GM10266 (cell line): ENCODE results near the gene RNF39.

Experiments used
- DNase-seq: peaks from one replicate; pipeline ENCODE4 v3.0.0; 2012; ENCODE audit errors: extremely low spot score
- TF ChIP-seq, protein P1 (sequence below): IDR thresholded peaks from 2 replicates; pipeline ENCODE4 v1.5.1; 2012; ENCODE audit warnings: mild to moderate bottlenecking, low read depth; ENCODE audit not compliant: control insufficient read depth, insufficient read depth; ENCODE audit errors: missing control alignments

Gene RNF39

DNA sequence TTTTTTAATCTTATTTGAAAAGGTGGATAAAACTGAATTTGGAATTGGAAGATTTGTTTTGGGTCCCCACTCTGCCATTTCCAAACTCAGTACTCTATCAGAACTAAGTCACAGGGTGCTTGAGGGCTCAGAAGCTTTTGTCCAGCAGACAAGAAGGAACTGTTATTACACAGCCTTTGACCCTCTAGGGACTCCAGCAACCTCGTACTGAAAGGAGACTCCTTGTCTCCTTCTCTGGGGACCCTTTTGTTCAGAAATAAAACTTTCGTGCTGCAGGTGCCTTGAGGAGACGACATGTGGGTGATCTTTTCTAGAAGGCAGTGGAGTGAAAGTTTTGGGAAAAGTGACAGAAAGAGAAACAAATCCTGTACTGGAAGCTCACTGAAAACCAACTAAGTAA is 21.9 kb downstream of the RNF39 start:
- DNase-seq = no peak

DNA sequence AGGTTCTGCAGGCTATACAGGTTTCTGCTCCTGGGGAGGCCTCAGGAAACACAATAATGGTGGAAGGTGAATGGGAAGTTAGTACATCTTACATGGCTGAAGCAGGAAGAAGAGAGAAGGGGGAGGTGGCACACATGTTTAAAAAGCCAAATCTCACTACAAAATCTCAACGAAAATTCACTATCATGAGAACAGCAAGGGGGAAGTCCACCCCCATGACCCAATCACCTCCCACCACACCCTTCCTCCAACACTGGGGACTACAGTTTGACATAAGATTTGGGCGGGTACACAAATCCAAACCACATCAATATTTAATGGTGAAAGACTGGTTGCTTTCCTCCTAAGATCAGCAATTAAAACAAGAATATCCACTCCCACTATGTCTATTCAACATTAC is 28.3 kb downstream of the RNF39 start:
- no peak for DNase-seq
- TF ChIP-seq, protein P1, sequence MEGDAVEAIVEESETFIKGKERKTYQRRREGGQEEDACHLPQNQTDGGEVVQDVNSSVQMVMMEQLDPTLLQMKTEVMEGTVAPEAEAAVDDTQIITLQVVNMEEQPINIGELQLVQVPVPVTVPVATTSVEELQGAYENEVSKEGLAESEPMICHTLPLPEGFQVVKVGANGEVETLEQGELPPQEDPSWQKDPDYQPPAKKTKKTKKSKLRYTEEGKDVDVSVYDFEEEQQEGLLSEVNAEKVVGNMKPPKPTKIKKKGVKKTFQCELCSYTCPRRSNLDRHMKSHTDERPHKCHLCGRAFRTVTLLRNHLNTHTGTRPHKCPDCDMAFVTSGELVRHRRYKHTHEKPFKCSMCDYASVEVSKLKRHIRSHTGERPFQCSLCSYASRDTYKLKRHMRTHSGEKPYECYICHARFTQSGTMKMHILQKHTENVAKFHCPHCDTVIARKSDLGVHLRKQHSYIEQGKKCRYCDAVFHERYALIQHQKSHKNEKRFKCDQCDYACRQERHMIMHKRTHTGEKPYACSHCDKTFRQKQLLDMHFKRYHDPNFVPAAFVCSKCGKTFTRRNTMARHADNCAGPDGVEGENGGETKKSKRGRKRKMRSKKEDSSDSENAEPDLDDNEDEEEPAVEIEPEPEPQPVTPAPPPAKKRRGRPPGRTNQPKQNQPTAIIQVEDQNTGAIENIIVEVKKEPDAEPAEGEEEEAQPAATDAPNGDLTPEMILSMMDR = no peak

More for the DNA sequence above, 21.9 kb downstream of the RNF39 start:
- TF ChIP-seq, protein P1 = no peak

DNA sequence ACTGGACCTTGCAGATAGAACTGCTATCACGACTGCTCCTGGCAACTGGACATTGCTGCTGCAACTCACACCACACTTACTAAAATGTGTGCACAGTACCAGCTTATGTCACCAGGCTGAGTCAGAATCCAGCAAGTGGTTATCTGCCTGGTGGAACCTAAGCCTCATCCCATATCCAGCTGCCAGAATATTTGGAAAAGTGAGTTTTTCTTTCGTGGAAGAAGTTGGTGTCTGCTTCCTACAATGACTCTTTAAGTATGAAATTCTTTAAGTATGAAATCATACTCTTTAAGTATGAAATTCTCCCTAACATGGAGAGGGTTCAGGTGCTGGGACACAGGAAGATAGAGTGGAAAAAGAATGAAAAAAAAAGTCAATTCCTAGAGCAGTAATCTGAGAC is 30.9 kb downstream of the RNF39 start:
- TF ChIP-seq, protein P1 = no peak
- DNase-seq = no peak

DNA sequence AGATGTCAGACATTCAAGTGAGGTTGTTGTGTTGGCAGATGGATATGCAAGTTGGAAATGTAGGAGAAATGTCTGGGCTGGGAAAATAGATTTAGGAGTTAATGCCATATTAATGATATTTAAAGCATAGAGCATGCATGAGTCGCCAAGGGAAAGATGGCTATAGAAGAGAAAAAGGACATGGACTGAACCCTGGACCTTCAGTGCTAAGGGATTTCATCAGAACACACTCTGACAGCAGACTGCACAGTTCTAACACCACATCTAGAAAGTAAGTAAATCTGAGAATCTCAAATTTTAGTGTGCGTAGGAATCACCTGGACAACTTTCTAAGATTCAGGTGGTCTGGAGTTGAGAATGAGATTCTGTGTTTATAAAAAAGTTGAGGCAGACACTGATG is 31.8 kb downstream of the RNF39 start:
- no peak for DNase-seq
- TF ChIP-seq, protein P1 = no peak

DNA sequence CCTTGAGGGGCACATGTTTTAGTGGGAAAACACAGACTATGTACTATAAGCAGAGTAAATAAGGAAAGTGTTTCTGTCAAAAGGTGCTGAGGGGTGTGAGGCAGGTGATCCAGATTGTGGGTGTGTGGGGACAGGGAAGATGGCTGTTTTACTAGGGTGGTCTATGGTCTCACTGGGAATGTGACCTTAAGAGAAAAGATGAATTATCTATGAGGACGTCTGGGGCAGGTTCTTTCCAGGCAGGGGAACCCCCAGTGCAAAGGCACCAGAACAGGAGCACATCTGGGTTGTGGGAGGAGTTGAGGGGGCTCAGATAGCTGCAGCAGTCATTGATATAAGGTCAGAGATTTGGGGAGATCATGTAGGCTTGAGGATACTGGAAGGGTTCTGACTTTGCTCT is 32.7 kb downstream of the RNF39 start:
- peak; percentile 42 for DNase-seq
- TF ChIP-seq, protein P1 = no peak

DNA sequence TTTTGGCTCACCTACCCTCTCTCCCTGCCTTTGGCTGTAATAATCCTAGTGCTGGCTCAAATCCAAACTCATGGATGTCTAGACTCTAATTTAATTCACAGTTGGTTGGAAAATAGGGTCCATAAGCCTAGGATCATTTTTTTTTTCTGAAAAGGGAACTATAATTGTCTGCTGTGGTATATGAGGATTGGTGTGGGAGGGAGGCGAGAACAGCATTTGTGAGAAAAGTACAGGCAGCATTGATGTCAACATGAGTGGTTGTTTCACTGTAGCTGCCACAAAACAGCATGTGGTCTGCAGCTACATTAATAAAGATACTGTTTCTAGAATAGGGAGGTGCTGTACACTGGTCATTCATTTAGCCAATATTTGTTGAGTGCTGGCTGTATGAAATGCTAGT is 33.1 kb downstream of the RNF39 start:
- TF ChIP-seq, protein P1 = no peak
- peak; percentile 46 for DNase-seq

DNA sequence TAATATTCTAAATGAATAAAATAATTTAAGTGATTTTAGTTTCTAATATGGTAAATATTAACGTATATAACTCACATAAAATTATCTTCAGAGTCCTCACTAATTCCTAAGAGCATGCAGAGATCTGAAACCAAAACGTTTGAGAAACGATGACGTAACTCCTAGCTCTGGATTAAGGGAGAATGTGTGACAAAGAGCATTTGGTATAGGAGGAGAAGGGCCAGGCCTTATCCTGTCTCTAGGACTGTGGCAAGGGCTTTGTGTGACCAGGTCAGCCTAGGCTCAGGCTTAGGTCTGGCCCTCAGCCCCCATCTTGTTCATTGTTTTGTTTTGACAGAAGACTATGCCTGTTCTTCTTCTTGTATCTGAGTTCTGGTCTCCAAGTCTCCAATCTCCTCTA is 33.7 kb downstream of the RNF39 start:
- TF ChIP-seq, protein P1 = no peak
- DNase-seq = no peak
